8988T (cell line): ENCODE measurements around the gene ENKUR.

ENCODE experiments used
- DNase-seq: peaks from one replicate; pipeline ENCODE4 v3.0.0; 2011

Gene ENKUR

GRCh38 chr10:25015828-25016375, at the start of gene ENKUR:
Gene ENKUR (minus strand): TSS chr10:25016158. CDS start chr10:25015936, 222 bp downstream.
- DNase-seq: peak; percentile 29

- DNase-seq: no peak
Measured at GRCh38 chr10:25064401-25064800, 48.4 kb upstream of the ENKUR start.

- DNase-seq: no peak
Measured at GRCh38 chr10:25063644-25064043, 47.7 kb upstream of the ENKUR start.

- DNase-seq: no peak
Measured at GRCh38 chr10:25063157-25063556, 47.2 kb upstream of the ENKUR start.

GRCh38 chr10:25061711-25062449, 45.9 kb upstream of the ENKUR start:
- no peak for DNase-seq

- DNase-seq: no peak
Measured at GRCh38 chr10:25061125-25061524, 45.2 kb upstream of the ENKUR start.

- DNase-seq: peak; percentile 42
Measured at GRCh38 chr10:25059990-25060389, 44.0 kb upstream of the ENKUR start.

GRCh38 chr10:25057886-25058285, 41.9 kb upstream of the ENKUR start:
- no peak for DNase-seq

- DNase-seq: no peak
Measured at GRCh38 chr10:25056726-25057125, 40.8 kb upstream of the ENKUR start.

GRCh38 chr10:25052012-25052411, 36.1 kb upstream of the ENKUR start:
- DNase-seq: no peak

GRCh38 chr10:25050402-25050801, 34.4 kb upstream of the ENKUR start:
- no peak for DNase-seq

GRCh38 chr10:25049966-25050365, 34.0 kb upstream of the ENKUR start:
- DNase-seq: no peak

GRCh38 chr10:25048450-25048849, 32.5 kb upstream of the ENKUR start:
- DNase-seq: no peak

- DNase-seq: no peak
Measured at GRCh38 chr10:25047591-25048301, 31.8 kb upstream of the ENKUR start.

GRCh38 chr10:25047088-25047487, 31.1 kb upstream of the ENKUR start:
- DNase-seq: no peak

GRCh38 chr10:25046641-25047040, 30.7 kb upstream of the ENKUR start:
- DNase-seq: no peak

- DNase-seq: no peak
Measured at GRCh38 chr10:25039531-25039930, 23.6 kb upstream of the ENKUR start.

- DNase-seq: no peak
Measured at GRCh38 chr10:25038325-25038724, 22.4 kb upstream of the ENKUR start.

GRCh38 chr10:25036381-25036780, 20.4 kb upstream of the ENKUR start:
- no peak for DNase-seq

GRCh38 chr10:25029519-25029918, 13.6 kb upstream of the ENKUR start:
- DNase-seq: no peak

- DNase-seq: no peak
Measured at GRCh38 chr10:25028711-25029110, 12.8 kb upstream of the ENKUR start.

- DNase-seq: no peak
Measured at GRCh38 chr10:25026463-25026862, 10.5 kb upstream of the ENKUR start.

- no peak for DNase-seq
Measured at GRCh38 chr10:25024528-25024927, 8.6 kb upstream of the ENKUR start.

- DNase-seq: no peak
Measured at GRCh38 chr10:25023278-25023677, 7.3 kb upstream of the ENKUR start.
